ENCODE results near the gene IL12RB1. TPM values are rescaled to one million over a fixed set of nuclear protein-coding genes. Genes with fewer than 3 reads are reported as not detected.

Gene IL12RB1
- polyA plus RNA-seq, 2 of the 4 experiments (the other 2 are of a cell fraction) = not detected

DNA sequence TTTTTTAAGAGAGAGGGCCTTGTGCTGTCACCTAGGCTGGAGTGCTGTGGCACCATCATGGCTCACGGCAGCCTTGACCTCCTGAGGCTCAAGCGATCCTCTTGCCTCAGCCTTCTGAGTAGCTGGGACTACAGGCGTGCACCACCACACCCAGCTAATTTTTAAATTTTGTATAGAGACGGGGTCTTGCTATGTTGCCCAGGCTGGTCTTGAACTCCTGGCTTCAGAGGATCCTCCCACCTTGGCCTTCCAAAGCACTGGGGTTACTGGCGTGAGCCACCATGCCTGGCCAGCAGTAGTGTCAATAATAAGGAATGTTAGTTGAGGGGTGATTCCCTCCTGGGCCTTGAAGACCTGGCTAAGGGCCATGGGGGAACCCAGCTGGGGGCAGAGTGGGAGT lies 34.4 kb upstream of the IL12RB1 start:
- no peak overlapping the region for H3K4me3 ChIP-seq
- no peak for FAIRE-seq
- CTCF ChIA-PET = interaction anchor here (1.9 kb wide), 1 partner anchor 31 kb away, joined by 8 read pairs; the partner anchor contains the start of gene PIK3R2
- H3K9me3 ChIP-seq = no peaks in the 10 kb centered on the region
- H3K4me1 ChIP-seq = 0 out of 3 replicates have a peak, but pooled peaks cover 8% of the 10 kb centered on the region
- H3K27ac ChIP-seq = no peak overlapping the region
- TF ChIP-seq, protein P1, sequence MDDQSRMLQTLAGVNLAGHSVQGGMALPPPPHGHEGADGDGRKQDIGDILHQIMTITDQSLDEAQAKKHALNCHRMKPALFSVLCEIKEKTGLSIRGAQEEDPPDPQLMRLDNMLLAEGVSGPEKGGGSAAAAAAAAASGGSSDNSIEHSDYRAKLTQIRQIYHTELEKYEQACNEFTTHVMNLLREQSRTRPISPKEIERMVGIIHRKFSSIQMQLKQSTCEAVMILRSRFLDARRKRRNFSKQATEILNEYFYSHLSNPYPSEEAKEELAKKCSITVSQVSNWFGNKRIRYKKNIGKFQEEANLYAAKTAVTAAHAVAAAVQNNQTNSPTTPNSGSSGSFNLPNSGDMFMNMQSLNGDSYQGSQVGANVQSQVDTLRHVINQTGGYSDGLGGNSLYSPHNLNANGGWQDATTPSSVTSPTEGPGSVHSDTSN (IDR thresholded peaks at IDR 0.05) = no peak
- TF ChIP-seq NR3C1 (IDR thresholded peaks at IDR 0.05) = no peak
- TF ChIP-seq, protein P2, sequence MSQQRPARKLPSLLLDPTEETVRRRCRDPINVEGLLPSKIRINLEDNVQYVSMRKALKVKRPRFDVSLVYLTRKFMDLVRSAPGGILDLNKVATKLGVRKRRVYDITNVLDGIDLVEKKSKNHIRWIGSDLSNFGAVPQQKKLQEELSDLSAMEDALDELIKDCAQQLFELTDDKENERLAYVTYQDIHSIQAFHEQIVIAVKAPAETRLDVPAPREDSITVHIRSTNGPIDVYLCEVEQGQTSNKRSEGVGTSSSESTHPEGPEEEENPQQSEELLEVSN (IDR thresholded peaks at IDR 0.05; ENCODE audit: borderline replicate concordance, low read depth) = no peak
- no peak for TF ChIP-seq HOXB5 (CRISPR knock-in tag; IDR thresholded peaks at IDR 0.05)
- TF ChIP-seq HDAC2 (IDR thresholded peaks at IDR 0.05) = no peak
- no peak for TF ChIP-seq TFCP2L1 (CRISPR knock-in tag; IDR thresholded peaks at IDR 0.05)
- TF ChIP-seq, protein P3, sequence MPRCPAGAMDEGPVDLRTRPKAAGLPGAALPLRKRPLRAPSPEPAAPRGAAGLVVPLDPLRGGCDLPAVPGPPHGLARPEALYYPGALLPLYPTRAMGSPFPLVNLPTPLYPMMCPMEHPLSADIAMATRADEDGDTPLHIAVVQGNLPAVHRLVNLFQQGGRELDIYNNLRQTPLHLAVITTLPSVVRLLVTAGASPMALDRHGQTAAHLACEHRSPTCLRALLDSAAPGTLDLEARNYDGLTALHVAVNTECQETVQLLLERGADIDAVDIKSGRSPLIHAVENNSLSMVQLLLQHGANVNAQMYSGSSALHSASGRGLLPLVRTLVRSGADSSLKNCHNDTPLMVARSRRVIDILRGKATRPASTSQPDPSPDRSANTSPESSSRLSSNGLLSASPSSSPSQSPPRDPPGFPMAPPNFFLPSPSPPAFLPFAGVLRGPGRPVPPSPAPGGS (IDR thresholded peaks at IDR 0.05) = no peak
- no peak for TF ChIP-seq SREBF2 (IDR thresholded peaks at IDR 0.05)
- TF ChIP-seq RAD21 (conservative IDR thresholded peaks at IDR 0.05 in 1 of 2, IDR thresholded peaks at IDR 0.05 in 1 of 2) = no peak
- TF ChIP-seq FOSB (CRISPR knock-in tag; IDR thresholded peaks at IDR 0.05) = no peak
- no peak for ATAC-seq
- no peak for DNase-seq (ENCODE audit: low read depth in 1 of 2, low spot score in 1 of 2)
- POLR2A ChIA-PET = no interaction called here
- H3K4me2 ChIP-seq = no peak overlapping the region
- WGBS (ENCODE audit: missing lambda C conversion rate) = 91% methylated on average over 4 of the region's 5 CpGs

DNA sequence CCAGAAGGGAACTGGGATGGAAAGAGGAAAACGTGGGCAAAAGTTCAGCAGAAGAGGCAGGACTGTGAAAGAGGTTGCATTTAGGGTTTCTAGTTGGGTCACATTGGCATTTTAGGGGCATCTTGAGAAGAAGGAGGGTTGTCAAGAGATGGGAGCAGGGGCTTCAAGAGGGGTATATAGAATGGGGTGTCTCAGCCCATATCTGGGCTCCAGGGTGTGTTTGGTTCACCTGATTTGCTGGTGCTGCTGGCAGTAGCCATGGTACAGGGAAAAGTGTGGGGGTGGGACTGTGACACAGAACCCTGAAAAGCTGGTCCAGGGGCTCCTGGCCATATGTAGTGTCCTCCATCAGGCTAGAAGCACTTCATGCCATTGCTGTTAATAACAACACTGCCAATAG lies 33.4 kb upstream of the IL12RB1 start:
- no peak for FAIRE-seq
- CTCF ChIA-PET = interaction anchor here (1.9 kb wide), 1 partner anchor 32 kb away, joined by 8 read pairs; the partner anchor contains the start of gene PIK3R2
- Histone ChIP-seq H3K27ac (no peak overlapping the region), H3K9me3 (no peaks in the 10 kb centered on the region), H3K4me3 (no peak overlapping the region), H3K4me1 (0 out of 3 replicates have a peak, but pooled peaks cover 8% of the 10 kb centered on the region), H3K4me2 (no peak overlapping the region)
- TF ChIP-seq EHMT2 (IDR thresholded peaks at IDR 0.05; ENCODE audit: low read depth) = no peak
- TF ChIP-seq, protein P4, sequence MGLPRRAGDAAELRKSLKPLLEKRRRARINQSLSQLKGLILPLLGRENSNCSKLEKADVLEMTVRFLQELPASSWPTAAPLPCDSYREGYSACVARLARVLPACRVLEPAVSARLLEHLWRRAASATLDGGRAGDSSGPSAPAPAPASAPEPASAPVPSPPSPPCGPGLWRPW (IDR thresholded peaks at IDR 0.05) = no peak
- no peak for TF ChIP-seq ESRRA (IDR thresholded peaks at IDR 0.05; ENCODE audit: borderline replicate concordance, low read length)
- no peak for TF ChIP-seq HOXA7 (CRISPR knock-in tag; IDR thresholded peaks at IDR 0.05)
- no peak for TF ChIP-seq HOXB5 (CRISPR knock-in tag; IDR thresholded peaks at IDR 0.05)
- TF ChIP-seq RAD21 (conservative IDR thresholded peaks at IDR 0.05 in 1 of 2, IDR thresholded peaks at IDR 0.05 in 1 of 2) = no peak
- no peak for TF ChIP-seq ZFP36 (IDR thresholded peaks at IDR 0.05; ENCODE audit: borderline replicate concordance, partially characterized antibody)
- no peak for TF ChIP-seq KDM5A (IDR thresholded peaks at IDR 0.05)
- ATAC-seq = no peak
- no peak for DNase-seq (ENCODE audit: low read depth in 1 of 2, low spot score in 1 of 2)
- POLR2A ChIA-PET = no interaction called here
- WGBS (ENCODE audit: missing lambda C conversion rate) = 79% methylated on average over 1 of the region's 1 CpG

DNA sequence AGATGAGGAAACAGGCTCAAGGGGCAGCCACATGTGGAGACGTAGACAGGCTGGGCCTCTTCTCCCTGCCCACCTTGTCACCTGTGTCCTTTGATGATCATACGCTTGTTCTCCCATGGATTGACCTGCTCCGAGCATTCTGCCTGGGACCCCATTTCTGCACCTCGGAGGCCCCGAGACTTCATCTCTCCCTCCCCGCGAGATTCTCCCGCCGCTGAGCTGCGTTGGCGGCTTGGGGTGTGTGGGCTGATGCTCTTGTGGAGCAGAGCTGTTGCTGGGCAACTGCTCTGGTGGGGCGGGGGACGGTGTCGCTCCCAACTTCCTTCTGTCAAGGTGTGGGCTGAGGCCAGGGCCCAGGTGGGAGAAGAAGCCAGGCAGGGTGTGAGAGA lies 33.0 kb upstream of the IL12RB1 start:
- no peaks in the 10 kb centered on the region for H3K9me3 ChIP-seq
- CTCF ChIA-PET = interaction anchor here (1.2 to 1.9 kb wide), 2 partner anchors 32 to 42 kb away, joined by 4 to 8 read pairs; partner anchors contain the start of gene PIK3R2
- H3K27ac ChIP-seq = no peak overlapping the region
- no peak overlapping the region for H3K4me3 ChIP-seq
- 0 out of 3 replicates have a peak, but pooled peaks cover 8% of the 10 kb centered on the region for H3K4me1 ChIP-seq
- no peak overlapping the region for H3K4me2 ChIP-seq
- ATAC-seq = no peak
- WGBS (ENCODE audit: missing lambda C conversion rate) = 92% methylated on average over 14 of the region's 14 CpGs
- POLR2A ChIA-PET = no interaction called here
- no peak for DNase-seq (ENCODE audit: low read depth in 1 of 2, low spot score in 1 of 2)
- FAIRE-seq = no peak
- TF ChIP-seq KDM5A (IDR thresholded peaks at IDR 0.05) = no peak
- TF ChIP-seq CHD2 (IDR thresholded peaks at IDR 0.05; ENCODE audit: low read length, partially characterized antibody) = no peak
- TF ChIP-seq HOXA7 (CRISPR knock-in tag; IDR thresholded peaks at IDR 0.05) = no peak
- TF ChIP-seq, protein P5, sequence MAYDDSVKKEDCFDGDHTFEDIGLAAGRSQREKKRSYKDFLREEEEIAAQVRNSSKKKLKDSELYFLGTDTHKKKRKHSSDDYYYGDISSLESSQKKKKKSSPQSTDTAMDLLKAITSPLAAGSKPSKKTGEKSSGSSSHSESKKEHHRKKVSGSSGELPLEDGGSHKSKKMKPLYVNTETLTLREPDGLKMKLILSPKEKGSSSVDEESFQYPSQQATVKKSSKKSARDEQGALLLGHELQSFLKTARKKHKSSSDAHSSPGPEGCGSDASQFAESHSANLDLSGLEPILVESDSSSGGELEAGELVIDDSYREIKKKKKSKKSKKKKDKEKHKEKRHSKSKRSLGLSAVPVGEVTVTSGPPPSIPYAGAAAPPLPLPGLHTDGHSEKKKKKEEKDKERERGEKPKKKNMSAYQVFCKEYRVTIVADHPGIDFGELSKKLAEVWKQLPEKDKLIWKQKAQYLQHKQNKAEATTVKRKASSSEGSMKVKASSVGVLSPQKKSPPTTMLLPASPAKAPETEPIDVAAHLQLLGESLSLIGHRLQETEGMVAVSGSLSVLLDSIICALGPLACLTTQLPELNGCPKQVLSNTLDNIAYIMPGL (CRISPR knock-in tag; IDR thresholded peaks at IDR 0.05; ENCODE audit: borderline replicate concordance) = no peak
- TF ChIP-seq NPAS2 (CRISPR knock-in tag; IDR thresholded peaks at IDR 0.05; ENCODE audit: borderline replicate concordance) = no peak
- TF ChIP-seq, protein P1 (IDR thresholded peaks at IDR 0.05) = no peak
- no peak for TF ChIP-seq RFX5 (IDR thresholded peaks at IDR 0.05)
- TF ChIP-seq, protein P4 (IDR thresholded peaks at IDR 0.05) = no peak
- TF ChIP-seq HOXB5 (CRISPR knock-in tag; IDR thresholded peaks at IDR 0.05) = no peak
- TF ChIP-seq, protein P6, sequence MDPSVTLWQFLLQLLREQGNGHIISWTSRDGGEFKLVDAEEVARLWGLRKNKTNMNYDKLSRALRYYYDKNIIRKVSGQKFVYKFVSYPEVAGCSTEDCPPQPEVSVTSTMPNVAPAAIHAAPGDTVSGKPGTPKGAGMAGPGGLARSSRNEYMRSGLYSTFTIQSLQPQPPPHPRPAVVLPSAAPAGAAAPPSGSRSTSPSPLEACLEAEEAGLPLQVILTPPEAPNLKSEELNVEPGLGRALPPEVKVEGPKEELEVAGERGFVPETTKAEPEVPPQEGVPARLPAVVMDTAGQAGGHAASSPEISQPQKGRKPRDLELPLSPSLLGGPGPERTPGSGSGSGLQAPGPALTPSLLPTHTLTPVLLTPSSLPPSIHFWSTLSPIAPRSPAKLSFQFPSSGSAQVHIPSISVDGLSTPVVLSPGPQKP (IDR thresholded peaks at IDR 0.05; ENCODE audit: low read depth, low read length) = no peak
- no peak for TF ChIP-seq GATA3 (IDR thresholded peaks at IDR 0.05; ENCODE audit: borderline replicate concordance)
- TF ChIP-seq NR3C1 (IDR thresholded peaks at IDR 0.05) = no peak
- no peak for TF ChIP-seq MAFK (IDR thresholded peaks at IDR 0.05; ENCODE audit: partially characterized antibody)
- TF ChIP-seq, protein P7, sequence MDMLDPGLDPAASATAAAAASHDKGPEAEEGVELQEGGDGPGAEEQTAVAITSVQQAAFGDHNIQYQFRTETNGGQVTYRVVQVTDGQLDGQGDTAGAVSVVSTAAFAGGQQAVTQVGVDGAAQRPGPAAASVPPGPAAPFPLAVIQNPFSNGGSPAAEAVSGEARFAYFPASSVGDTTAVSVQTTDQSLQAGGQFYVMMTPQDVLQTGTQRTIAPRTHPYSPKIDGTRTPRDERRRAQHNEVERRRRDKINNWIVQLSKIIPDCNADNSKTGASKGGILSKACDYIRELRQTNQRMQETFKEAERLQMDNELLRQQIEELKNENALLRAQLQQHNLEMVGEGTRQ (IDR thresholded peaks at IDR 0.05) = no peak

Data from A549 (cell line).